Mononuclear cell (primary cell): ENCODE measurements around the gene GAB3. TPM values are rescaled to one million over a fixed set of nuclear protein-coding genes. Genes with fewer than 3 reads are reported as not detected.
"Not testable (repeated sequence)": the region's sequence is repeated elsewhere in the genome, so short reads cannot be mapped to it uniquely, and the experiment has no call there.

Experiments
- H3K27me3 ChIP-seq: 2 replicates; pipeline ENCODE4 v1.6.0; 2011; ENCODE audit warnings: low read length, control low read depth; ENCODE audit not compliant: insufficient read depth
- H3K4me1 ChIP-seq: 2 replicates; pipeline ENCODE4 v1.5.1; 2011; ENCODE audit warnings: mild to moderate bottlenecking, low read length, control low read depth; ENCODE audit not compliant: insufficient read depth
- H3K4me3 ChIP-seq: 2 replicates; pipeline ENCODE4 v1.5.1; 2011; ENCODE audit warnings: mild to moderate bottlenecking, low read length, moderate library complexity
- H3K9me3 ChIP-seq: 2 replicates; pipeline ENCODE4 v1.5.1; 2011; ENCODE audit warnings: low read depth, mild to moderate bottlenecking, control low read depth, low read length
- total RNA-seq: library from RNA; depleted of rRNA; stranded (reverse); fragments of >200 nt; gene quantifications from one replicate; pipeline ENCODE4 v1.2.3, GENCODE V29; 2012

Gene GAB3
- total RNA-seq, 1 donor: 10.1 TPM

GRCh38 chrX:154718616-154719015 lies 32.3 kb downstream of the GAB3 start:
- Histone ChIP-seq H3K27me3 (no peaks in the 10 kb centered on the region), H3K4me1 (peaks cover 74% of the 10 kb centered on the region), H3K4me3 (no peak overlapping the region), H3K9me3 (no peaks in the 10 kb centered on the region)

- H3K4me1 ChIP-seq: peaks cover 73% of the 10 kb centered on the region
- H3K4me3 ChIP-seq: no peak overlapping the region
These were observed 33.1 kb downstream of the GAB3 start for GRCh38 chrX:154717824-154718223.

GRCh38 chrX:154715825-154716224 lies 35.1 kb downstream of the GAB3 start:
- Histone ChIP-seq H3K4me3 (no peak overlapping the region), H3K4me1 (peaks cover 87% of the 10 kb centered on the region), H3K9me3 (no peaks in the 10 kb centered on the region), H3K27me3 (no peaks in the 10 kb centered on the region)

More at GRCh38 chrX:154717824-154718223, 33.1 kb downstream of the GAB3 start:
- no peaks in the 10 kb centered on the region for H3K27me3 ChIP-seq
- H3K9me3 ChIP-seq: no peaks in the 10 kb centered on the region

- peaks cover 81% of the 10 kb centered on the region for H3K4me1 ChIP-seq
- H3K27me3 ChIP-seq: no peaks in the 10 kb centered on the region
- no peaks in the 10 kb centered on the region for H3K9me3 ChIP-seq
- no peak overlapping the region for H3K4me3 ChIP-seq
These were observed 36.0 kb downstream of the GAB3 start for GRCh38 chrX:154714925-154715324.

GRCh38 chrX:154712781-154713740 lies 37.8 kb downstream of the GAB3 start:
- Histone ChIP-seq H3K4me3 (no peak overlapping the region), H3K4me1 (peaks cover 62% of the 10 kb centered on the region), H3K27me3 (no peaks in the 10 kb centered on the region), H3K9me3 (no peaks in the 10 kb centered on the region)

GRCh38 chrX:154711264-154711663 lies 39.6 kb downstream of the GAB3 start:
- H3K27me3 ChIP-seq: no peaks in the 10 kb centered on the region

GRCh38 chrX:154710309-154710708 lies 40.6 kb downstream of the GAB3 start:
- Histone ChIP-seq H3K4me3 (no peak overlapping the region), H3K9me3 (no peaks in the 10 kb centered on the region), H3K27me3 (no peaks in the 10 kb centered on the region), H3K4me1 (peaks cover 43% of the 10 kb centered on the region)

More at GRCh38 chrX:154711264-154711663, 39.6 kb downstream of the GAB3 start:
- H3K4me1 ChIP-seq: peaks cover 50% of the 10 kb centered on the region
- no peaks in the 10 kb centered on the region for H3K9me3 ChIP-seq
- H3K4me3 ChIP-seq: no peak overlapping the region

GRCh38 chrX:154698630-154699248 lies 52.1 kb downstream of the GAB3 start:
- no peak overlapping the region for H3K4me3 ChIP-seq
- no peaks in the 10 kb centered on the region for H3K27me3 ChIP-seq

GRCh38 chrX:154696676-154697045 lies 54.2 kb downstream of the GAB3 start:
- no peaks in the 10 kb centered on the region for H3K9me3 ChIP-seq
- H3K4me1 ChIP-seq: no peaks in the 10 kb centered on the region
- H3K4me3 ChIP-seq: no peak overlapping the region
- no peaks in the 10 kb centered on the region for H3K27me3 ChIP-seq

More at GRCh38 chrX:154698630-154699248, 52.1 kb downstream of the GAB3 start:
- H3K4me1 ChIP-seq: no peaks in the 10 kb centered on the region
- H3K9me3 ChIP-seq: no peaks in the 10 kb centered on the region

GRCh38 chrX:154695911-154696675 lies 54.8 kb downstream of the GAB3 start:
- Histone ChIP-seq H3K27me3 (no peaks in the 10 kb centered on the region), H3K4me1 (no peaks in the 10 kb centered on the region), H3K9me3 (no peaks in the 10 kb centered on the region), H3K4me3 (no peak overlapping the region)

- no peaks in the 10 kb centered on the region for H3K27me3 ChIP-seq
These were observed 57.5 kb downstream of the GAB3 start for GRCh38 chrX:154693394-154693793.

GRCh38 chrX:154690438-154690837 lies 60.4 kb downstream of the GAB3 start:
- not testable (repeated sequence) for H3K4me1 ChIP-seq, H3K4me3 ChIP-seq, H3K27me3 ChIP-seq, H3K9me3 ChIP-seq

More at GRCh38 chrX:154693394-154693793, 57.5 kb downstream of the GAB3 start:
- H3K4me3 ChIP-seq: no peak overlapping the region
- H3K4me1 ChIP-seq: no peaks in the 10 kb centered on the region
- no peaks in the 10 kb centered on the region for H3K9me3 ChIP-seq

GRCh38 chrX:154672084-154672483 lies 78.8 kb downstream of the GAB3 start:
- H3K4me3 ChIP-seq, H3K9me3 ChIP-seq, H3K27me3 ChIP-seq, H3K4me1 ChIP-seq: not testable (repeated sequence)

GRCh38 chrX:154670848-154671247 lies 80.0 kb downstream of the GAB3 start:
- H3K9me3 ChIP-seq, H3K4me3 ChIP-seq, H3K4me1 ChIP-seq, H3K27me3 ChIP-seq: not testable (repeated sequence)

GRCh38 chrX:154661899-154662298 lies 89.0 kb downstream of the GAB3 start:
- Histone ChIP-seq H3K9me3 (no peaks in the 10 kb centered on the region), H3K27me3 (no peaks in the 10 kb centered on the region), H3K4me1 (peaks cover 3% of the 10 kb centered on the region), H3K4me3 (no peak overlapping the region)
